CD4-positive, alpha-beta T cell treated with Interleukin-15 for 4 hours (primary cell): ENCODE data around the gene MERTK.
"Not testable (repeated sequence)": the region's sequence is repeated elsewhere in the genome, so short reads cannot be mapped to it uniquely, and the experiment has no call there.

Experiments
- DNase-seq: peaks from one replicate; pipeline ENCODE4 v3.0.0-alpha.2; 2020; ENCODE audit warnings: low spot score

MERTK gene

DNA sequence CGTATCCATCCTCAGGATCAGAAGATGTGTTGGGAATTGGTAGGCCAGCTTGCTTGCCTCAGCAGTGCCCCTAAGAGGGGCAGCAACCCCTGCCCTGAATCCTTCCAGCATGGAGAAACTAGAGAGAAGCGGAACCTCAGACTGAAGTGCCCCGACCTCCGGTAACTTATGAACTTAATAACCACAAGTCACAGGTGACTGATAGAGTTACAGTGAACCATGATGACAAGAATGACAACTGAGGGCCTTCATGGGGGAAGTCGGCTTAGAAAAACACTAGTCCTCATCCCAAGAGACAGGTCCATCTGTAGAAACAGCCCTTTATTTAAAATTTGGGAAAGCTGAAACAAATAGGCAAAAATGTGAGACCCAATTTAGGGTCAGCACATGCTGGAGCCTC, 114.1 kb downstream of the MERTK start:
- DNase-seq, result no peak

DNA sequence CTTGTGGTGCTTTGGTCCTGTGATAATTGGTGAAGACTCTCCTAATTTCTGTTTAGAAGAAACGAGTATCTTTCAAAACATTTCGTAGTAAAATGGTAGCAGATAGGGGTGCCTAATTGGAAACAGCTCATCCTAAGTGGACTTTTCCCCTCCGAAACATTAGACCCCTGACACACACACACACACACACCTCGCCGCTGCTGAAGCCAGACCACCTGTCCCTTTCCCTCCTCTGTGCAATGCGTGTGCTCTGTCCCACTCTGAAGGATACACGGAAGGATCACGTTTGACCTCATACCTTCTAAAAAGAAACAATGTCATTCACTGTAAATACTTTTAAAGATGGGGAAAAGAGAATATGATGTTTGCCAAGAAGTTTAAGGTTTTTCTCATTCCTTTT, 120.4 kb downstream of the MERTK start:
- DNase-seq, result no peak

DNA sequence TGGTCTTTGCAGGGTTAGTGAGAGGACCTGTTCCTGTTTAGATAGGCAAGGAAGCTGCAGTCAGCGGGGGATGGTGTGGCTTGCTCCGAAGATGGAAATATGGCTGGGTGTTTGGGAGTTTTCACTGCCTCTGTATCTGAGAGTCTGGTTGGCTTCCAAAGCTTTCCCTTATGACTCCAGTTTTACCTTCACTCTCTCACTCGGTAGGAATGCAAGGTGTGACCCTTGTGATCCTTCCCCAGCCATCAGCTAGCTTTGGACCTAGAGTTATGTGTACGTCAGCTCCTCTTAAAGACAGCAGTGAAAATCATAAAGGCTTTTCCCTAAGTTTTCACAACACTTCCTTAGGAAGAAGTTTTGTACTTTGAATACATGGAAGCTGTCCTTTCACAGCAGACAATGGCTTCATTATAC, 121.2 kb downstream of the MERTK start:
- no peak for DNase-seq

DNA sequence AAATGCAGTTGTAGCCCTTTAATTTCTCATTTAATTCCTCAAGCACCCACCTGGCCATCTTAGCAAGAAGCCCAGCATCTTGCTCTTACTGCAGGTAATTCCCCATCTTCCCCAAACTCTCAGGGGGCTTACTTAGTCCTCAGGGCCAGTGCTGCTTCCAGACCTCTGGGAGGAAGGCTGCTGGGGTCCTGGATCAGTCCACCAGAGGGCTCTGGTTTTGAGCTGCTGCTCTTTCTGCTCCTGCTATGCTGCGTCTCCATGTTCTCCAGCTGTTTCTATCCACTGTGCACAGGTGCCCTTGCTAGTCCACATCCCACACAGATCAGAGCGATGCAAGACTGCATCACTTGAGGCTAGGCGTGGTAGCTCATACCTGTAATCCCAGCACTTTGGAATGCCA, 122.2 kb downstream of the MERTK start:
- DNase-seq, result no peak

DNA sequence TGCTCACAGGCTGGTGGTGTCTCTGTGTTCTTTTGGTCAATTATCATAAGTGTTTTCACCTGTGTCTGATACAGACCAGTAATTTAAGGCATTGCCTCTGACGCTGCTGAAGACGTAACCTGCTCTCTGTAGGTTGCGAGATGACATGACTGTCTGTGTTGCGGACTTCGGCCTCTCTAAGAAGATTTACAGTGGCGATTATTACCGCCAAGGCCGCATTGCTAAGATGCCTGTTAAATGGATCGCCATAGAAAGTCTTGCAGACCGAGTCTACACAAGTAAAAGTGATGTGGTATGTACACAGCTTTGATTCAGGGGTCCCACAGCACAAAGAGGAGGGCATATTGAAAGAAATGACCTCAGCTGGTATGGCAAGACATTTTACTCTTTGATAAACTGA, 122.9 kb downstream of the MERTK start:
- DNase-seq, result no peak

DNA sequence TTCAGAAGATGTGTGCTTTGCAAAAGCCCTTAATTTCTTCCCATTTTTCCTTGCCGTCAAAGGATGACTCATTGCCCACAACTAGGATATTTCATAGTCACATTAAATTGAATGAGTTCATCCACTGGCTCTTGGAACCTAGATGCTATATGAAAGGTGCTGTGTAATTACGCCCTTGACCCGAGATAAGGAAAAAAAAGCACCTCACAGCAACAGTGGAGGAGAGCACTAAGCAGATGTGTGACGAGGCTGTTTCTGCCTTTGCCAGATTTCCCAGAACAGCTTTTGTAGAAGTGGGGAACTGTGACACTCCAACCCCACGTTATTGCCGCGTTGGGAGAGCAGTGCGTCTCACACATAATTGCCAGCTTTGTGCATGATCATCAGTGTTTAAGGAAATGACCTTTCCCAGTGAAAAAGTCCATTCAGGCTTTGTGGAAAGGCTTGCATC, 123.4 kb downstream of the MERTK start:
- DNase-seq, result no peak

DNA sequence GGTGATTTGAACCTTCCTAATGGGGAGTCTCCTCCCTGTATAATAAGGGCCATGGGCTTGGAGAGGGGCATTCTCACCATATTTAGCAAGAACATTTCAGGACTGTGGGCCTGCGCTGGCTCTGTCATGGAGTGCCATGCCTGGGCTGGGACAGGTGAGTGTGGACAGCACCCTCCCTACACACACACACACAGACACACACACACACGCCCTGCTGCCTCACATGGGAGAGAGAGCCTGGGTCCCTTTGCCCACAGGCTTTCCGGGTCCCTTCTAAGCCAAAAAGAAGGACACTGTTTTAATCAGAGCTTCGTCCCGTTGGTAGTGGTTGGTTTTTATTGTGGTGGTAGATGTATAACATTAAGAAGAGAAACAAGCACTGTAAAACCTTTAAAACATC, 125.3 kb downstream of the MERTK start:
- no peak for DNase-seq

DNA sequence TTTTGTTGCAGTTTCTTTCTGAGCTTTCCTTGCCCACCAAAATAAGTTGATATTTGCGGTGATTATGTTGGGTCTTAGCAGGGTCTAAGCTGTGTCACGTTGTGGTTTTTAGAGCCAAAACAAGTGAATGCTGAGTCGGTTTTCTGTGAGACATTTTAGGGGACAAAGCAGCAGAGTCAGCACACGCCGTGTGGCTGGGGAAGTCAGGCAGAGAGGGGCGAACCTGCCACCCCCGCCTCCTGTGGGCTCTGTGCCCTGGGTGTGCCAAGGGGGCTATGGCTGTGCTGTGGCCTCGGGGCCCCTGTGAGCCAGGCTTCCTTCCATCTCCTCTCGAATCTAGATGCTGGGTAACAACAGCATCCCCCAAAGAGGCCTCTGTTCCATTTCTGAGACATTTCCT, 125.8 kb downstream of the MERTK start:
- DNase-seq, result no peak

DNA sequence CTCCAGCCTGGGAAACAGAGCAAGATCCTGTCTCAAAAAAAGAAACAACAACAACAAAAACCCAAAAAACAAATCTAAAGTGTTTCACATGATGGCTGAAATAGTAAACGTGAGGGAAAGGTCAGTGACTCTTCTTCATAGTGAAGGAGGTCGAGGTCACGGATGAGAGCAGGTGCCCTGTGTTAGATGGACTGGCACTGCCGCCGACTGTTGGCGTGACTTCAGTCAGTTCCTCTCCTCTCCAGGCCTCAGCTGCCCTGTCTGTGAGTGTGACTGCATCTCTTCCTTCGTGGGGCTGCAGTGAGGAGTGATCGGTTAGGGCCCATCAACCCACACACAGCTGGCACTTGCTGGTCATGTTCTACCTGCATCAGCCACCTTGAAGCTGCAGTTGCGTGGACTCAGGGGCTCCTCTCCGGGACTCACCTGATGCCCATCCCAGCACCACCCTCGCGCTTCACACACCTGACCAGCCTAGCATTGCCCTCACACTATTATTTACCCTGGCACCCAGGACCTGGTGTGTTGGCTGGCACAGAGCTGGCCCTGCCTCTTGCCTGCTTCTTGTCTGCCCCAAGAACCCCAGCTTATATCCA, 126.6 kb downstream of the MERTK start:
- DNase-seq, result no peak

DNA sequence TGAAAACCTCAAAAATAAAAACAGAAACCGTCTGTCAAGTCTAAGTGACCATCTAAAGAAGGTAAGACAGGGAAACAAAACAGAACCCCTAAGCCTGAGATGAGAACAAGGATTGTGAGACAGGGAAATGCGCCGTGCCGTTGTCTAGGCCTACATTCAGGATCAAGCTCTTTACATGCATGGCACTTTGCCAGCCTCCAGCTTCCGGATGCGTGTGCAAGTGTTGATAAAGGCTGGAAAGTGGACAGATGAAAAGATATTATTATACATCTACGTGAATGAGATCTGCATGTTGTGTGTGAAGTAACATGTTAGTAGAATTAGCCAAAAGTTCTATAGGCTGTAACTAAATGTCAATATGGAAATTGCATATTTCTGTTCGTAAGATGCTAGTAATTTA, 128.1 kb downstream of the MERTK start:
- no peak for DNase-seq

DNA sequence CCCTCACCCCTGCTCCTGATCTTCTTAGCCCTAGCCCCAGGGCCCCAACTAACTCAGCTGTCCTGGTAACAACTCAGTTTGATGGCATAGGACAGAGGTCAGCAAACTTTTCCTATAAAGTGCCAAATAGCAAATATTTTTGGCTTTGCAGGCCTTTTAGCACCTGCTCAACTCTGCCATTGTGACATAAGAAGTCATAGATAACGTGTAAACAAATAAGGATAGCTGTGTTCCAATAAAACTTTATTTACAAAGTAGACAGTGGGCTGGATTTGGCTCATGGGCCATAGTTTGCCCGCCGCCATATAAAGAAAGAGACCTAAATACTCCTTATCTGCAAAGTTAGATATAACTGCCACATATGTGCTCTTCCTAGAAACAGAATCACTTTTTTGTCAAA, 129.4 kb downstream of the MERTK start:
- DNase-seq, result no peak

DNA sequence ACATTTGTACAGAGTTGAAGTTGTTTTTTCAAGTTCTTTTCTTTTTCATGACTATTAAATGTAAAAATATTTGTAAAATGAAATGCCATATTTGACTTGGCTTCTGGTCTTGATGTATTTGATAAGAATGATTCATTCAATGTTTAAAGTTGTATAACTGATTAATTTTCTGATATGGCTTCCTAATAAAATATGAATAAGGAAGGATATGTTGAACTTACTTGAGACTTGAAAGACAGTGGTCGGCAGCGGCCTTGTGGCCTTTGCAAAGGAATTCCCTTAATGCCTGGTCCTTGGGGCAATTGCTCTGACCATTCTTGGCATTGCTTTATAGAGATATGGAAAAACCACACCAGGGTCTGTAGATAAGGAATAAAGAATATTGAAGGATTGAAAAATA, 130.8 kb downstream of the MERTK start:
- no peak for DNase-seq

DNA sequence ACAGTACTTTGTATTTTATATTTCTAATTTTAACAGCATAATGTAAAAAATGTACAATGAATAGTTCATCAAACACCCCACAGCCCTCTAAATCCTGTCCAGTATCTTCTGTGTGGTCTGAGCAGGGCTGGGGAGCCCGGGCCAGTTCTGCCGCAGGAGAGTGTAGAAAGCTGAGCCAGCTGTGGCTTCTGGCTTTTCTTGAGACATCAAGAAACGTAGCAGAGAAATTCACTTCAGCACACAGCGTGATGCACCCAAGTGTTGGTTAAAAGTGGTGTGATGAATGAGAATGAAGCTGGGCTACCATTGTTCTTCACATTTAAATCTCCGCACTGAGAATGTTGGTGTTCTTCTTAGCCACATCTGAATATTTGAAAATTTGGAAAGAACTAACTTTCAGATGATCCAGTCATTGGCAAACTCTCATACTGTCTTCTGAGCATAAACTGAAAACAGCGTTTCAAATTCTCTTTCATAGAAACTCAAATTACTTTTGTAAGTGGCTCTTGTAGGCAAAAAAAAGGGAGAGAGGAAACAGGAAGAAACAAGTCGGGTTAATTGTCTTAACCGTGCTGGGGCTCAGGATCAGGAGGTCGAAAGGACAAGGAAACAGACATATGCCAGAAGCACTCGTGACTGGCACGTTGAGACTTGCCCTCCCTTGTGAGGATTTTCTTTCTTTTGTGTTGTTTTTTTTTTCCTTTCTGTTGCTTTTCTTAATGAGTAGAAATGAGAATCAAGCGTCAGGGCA, 133.2 kb downstream of the MERTK start:
- DNase-seq, result no peak

DNA sequence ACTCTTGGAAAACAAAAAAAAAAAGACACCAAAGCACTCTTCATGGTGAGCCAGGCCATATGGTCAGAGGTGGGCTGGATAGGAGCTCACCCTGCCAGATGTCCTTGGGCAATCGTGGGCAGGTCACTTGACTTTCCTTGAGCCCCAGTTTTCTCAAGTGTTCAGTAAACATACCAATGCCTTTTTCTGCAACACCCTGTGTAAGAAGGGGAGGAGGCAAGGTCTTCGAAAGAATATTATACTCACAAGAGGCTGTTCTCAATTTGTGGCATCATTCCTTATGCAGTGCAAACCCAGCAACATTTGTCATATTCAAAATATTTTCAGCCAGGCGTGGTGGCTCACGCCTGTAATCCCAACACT, 133.8 kb downstream of the MERTK start:
- DNase-seq, result no peak

DNA sequence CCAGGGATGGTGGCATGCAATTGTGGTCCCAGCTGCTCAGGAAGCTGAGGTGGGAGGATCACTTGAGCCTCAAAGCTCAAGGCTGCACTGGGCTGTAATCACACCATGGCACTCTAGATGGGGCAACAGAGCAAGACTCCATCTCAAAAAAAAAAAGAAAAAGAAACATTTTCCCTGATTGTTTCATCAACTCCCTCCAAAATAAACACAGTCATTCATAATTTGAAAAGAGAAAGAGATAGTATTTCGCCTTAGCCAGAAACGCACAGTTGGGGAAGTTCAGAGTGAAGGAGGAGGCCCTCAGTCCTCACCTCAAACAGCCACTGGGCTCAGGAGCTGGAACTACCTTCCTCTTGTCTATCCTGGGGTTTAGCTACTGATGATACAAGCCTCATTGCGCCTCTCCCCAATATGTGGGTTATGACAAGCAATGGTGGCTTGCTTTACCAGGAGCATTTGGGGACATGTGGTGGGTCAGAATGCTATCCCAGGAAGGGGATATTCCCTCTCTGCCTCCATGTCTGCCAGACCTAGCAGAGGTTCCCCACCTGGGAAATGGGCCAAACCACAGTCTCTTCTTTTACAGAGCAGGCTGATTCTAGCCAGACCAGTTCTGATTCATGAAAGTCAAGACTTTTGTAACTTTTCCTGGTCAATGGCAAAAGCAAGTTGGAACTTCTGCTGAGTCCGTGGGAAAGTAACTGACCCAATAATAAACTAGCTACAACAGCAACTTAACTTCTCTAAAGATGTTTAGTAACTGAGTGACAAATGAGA, 134.5 kb downstream of the MERTK start:
- no peak for DNase-seq

DNA sequence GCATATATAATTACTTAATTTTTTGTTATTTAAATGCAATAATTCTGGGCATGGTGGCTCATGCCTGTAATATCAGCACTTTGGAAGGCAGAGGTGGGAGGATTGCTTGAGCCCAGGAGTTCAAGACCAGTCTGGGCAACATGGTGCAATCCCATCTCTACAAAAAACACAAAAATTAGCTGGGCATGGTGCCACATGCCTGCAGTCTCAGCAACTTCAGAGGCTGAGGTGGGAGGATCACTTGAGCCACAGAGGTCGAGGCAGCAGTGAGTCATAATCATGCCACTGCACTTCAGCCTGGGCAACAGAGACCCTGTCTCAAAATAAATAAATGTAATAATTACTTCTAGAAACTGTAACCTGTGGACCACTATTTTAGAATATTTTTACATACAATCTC, 135.2 kb downstream of the MERTK start:
- DNase-seq, result no peak

DNA sequence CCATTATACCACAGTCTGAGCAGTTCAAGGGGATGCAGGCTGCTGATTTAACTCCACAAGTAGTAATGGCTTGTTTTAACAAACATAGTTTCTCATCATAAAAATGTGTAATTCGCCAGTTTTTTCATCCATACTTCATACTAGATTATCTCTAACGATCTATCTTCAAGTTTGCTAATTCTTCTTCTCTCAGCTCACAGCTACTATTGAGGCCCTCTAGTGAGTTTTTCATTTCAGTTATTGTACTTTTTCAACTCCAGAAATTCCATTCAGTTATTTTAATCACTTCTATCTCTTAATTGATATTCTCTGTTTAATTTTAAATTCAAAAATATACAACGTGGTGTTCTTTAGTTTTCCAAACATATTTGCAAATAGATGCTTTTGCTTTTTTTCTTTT, 136.5 kb downstream of the MERTK start:
- no peak for DNase-seq

DNA sequence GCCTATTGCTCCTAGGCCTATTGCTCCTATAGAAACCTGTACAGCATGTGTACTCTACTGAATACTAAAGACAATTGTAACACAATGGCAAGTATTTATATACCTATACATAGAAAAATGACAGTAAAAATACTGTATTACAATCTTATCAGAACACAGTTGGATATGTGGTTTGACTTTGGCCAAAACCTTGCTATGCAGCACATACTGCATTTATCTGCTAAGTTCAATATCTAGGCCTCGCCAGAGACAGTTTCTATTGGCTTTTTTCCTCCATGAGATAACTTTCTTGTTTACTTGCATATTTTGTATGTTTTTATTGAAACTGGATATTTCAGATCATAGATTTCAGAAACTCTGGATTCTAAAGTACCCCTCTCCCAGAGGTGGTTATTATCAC, 137.4 kb downstream of the MERTK start:
- DNase-seq, result no peak

DNA sequence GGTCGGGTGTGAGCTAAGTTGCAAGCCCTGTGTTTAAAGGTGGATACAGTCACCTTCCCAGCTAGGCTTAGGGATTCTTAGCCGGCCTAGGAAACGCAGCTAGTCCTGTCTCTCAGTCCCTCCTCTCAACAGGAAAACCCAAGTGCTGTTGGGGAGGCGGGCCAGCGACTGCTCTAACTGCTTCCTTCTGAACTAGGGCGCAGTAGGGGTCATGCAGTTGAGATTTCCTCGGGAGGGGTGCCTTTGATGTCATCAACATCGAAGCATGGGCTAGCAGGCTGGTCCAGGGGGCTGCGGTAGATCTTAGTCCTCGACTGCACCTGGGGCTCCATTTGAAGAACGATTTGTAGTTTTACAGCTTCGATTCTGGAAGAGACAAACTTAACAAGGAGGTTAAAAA, 141.1 kb downstream of the MERTK start:
- DNase-seq, result not testable (repeated sequence)

DNA sequence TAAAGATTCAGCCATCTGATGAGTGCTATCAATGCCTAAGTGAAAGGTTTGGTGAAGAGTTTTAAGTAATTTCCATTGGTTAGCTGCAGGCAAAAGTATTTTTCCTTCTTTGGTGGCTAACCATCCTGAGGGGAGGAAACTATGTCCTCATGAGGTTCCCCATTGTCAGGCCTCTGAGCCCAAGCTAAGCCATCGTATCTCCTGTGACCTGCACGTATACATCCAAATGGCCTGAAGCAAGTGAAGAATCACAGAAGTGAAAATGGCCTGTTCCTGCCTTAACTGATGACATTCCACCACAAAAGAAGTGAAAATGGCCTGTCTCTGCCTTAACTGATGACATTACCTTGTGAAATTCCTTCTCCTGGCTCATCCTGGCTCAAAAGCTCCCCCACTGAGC, 141.7 kb downstream of the MERTK start:
- not testable (repeated sequence) for DNase-seq

DNA sequence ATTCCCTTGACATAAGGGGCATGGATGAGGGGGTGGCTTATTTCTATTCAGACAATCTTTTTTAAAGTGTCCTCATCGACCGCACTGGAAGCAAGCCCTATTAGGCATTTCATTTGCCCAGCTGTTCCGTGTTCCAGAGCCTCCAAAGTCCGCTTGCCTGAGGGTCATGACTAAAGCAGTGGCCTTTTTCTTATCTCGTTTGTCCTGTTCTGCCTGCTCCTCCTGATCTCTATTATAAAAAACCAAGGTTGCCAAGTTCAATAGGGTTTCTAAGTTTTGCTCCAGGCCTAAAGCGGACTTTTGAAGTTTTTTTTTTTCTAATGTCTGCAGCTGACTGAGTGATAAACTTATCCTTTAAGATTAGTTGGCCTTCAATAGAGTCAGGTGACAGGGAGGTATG, 143.1 kb downstream of the MERTK start:
- DNase-seq, result not testable (repeated sequence)

DNA sequence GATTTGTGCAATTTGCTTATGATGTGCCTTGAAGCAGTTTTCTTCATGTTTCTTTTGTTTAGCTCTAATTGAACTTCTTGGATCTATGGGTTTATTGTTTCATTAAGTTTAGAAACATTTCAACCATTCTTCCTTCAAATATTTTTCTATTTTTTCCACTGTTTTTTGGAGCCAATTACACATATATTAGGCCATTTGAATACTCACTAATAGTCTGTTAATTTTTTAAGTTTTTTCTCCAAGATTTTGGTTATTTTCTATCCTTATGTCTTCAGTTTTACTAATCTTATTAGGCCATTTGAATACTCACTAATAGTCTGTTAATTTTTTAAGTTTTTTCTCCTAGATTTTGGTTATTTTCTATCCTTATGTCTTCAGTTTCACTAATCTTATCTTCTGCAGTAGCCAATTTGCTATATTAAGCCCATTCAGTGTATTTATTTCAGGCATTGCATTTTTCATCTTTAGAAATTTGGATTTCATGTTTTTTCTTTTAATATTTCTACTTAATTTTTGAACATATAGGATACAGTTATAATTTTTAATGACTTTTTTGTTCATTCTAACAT, 147.1 kb downstream of the MERTK start:
- DNase-seq, result no peak

DNA sequence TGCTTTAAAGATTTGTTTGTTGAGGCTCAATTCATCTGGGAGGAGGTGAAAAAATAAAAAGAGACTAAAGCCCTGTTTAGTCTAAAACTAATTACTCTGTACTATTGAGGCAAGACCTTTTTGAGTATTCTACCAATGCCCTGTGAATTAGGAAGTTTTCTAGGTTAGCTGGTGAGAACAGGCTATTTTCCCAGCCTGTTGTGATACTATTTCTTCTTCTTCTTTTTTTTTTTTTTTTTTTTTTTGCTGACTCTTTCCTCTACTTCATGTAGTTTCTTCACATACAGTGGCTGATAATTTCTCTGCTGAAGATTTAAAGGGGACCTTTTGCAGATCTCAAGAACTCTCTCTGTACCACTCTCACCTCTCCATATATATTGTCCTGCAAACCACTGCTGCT, 147.8 kb downstream of the MERTK start:
- no peak for DNase-seq
